Smooth muscle cell (in vitro differentiated cells): ENCODE data around the gene GADD45GIP1. TPM values are rescaled to one million over a fixed set of nuclear protein-coding genes. Genes with fewer than 3 reads are reported as not detected.

Source experiments
- DNase-seq: peaks from one replicate; lab custom pipeline; 2025; ENCODE audit not compliant: unreplicated experiment; lab: John Stamatoyannopoulos, UW
- H2AFZ ChIP-seq: fragments of 200-600 bp; sonication (generic); 2 replicates; pipeline ENCODE4 v1.6.0; 2016; ENCODE audit warnings: antibody characterized with exemption, low read depth, mild to moderate bottlenecking
- H3F3A ChIP-seq: fragments of 200-600 bp; sonication (generic); 2 replicates; pipeline ENCODE4 v1.6.0; 2017; ENCODE audit warnings: antibody characterized with exemption, low read depth
- H3K27ac ChIP-seq: fragments of 200-600 bp; sonication (generic); 2 replicates; pipeline ENCODE4 v1.5.1; 2016; ENCODE audit warnings: low read depth, mild to moderate bottlenecking
- H3K27me3 ChIP-seq: fragments of 200-600 bp; sonication (generic); 2 replicates; pipeline ENCODE4 v1.6.1; 2016; ENCODE audit warnings: low read depth, mild to moderate bottlenecking
- H3K36me3 ChIP-seq: fragments of 200-600 bp; sonication (generic); 2 replicates; pipeline ENCODE4 v1.5.1; 2016; ENCODE audit warnings: low read depth
- H3K4me1 ChIP-seq: fragments of 200-600 bp; sonication (generic); 2 replicates; pipeline ENCODE4 v1.5.1; 2016; ENCODE audit warnings: low read depth
- H3K4me2 ChIP-seq: fragments of 200-600 bp; sonication (generic); 2 replicates; pipeline ENCODE4 v1.6.0; 2016; ENCODE audit warnings: mild to moderate bottlenecking
- H3K4me3 ChIP-seq: fragments of 200-600 bp; sonication (generic); 2 replicates; pipeline ENCODE4 v1.5.1; 2016; ENCODE audit warnings: mild to moderate bottlenecking
- H3K79me2 ChIP-seq: fragments of 200-600 bp; sonication (generic); 2 replicates; pipeline ENCODE4 v1.6.0; 2016; ENCODE audit warnings: low read depth, mild to moderate bottlenecking
- H3K9ac ChIP-seq: fragments of 200-600 bp; sonication (generic); 2 replicates; pipeline ENCODE4 v1.6.0; 2016; ENCODE audit warnings: low read depth
- H3K9me3 ChIP-seq: fragments of 200-600 bp; sonication (generic); replicated peaks from 2 replicates; pipeline ENCODE4 v1.5.1; 2016; ENCODE audit warnings: low read depth
- H4K20me1 ChIP-seq: fragments of 200-600 bp; sonication (generic); 2 replicates; pipeline ENCODE4 v1.6.0; 2016; ENCODE audit warnings: low read depth
- WGBS: methylation state at CpG from one replicate; pipeline ENCODE4 v1.1.7; 2016; ENCODE audit warnings: low lambda C conversion rate; 5-methylcytosine and 5-hydroxymethylcytosine counted together
- polyA plus RNA-seq: library from polyadenylated mRNA; unstranded; fragments of >200 nt; fragmentation: Nextera tagmentation; extraction: Ambion mirVana; gene quantifications from 2 replicates; pipeline ENCODE4 v1.2.1, GENCODE V29; 2016
- total RNA-seq: library from RNA; depleted of rRNA; stranded (reverse); fragments of >200 nt; gene quantifications from 2 replicates; pipeline ENCODE4 v1.2.3, GENCODE V29; 2014
- TF ChIP-seq, protein P1 (sequence below): fragments of 200-600 bp; sonication (generic); IDR thresholded peaks from 2 replicates; pipeline ENCODE4 v1.5.1; 2017; ENCODE audit warnings: borderline replicate concordance, mild to moderate bottlenecking, antibody characterized with exemption; ENCODE audit not compliant: insufficient read depth, poor library complexity, severe bottlenecking

The GADD45GIP1 gene
- total RNA-seq (51.5 and 51.6 TPM in 2 replicates), polyA plus RNA-seq (152 and 153 TPM in 2 replicates)

DNA sequence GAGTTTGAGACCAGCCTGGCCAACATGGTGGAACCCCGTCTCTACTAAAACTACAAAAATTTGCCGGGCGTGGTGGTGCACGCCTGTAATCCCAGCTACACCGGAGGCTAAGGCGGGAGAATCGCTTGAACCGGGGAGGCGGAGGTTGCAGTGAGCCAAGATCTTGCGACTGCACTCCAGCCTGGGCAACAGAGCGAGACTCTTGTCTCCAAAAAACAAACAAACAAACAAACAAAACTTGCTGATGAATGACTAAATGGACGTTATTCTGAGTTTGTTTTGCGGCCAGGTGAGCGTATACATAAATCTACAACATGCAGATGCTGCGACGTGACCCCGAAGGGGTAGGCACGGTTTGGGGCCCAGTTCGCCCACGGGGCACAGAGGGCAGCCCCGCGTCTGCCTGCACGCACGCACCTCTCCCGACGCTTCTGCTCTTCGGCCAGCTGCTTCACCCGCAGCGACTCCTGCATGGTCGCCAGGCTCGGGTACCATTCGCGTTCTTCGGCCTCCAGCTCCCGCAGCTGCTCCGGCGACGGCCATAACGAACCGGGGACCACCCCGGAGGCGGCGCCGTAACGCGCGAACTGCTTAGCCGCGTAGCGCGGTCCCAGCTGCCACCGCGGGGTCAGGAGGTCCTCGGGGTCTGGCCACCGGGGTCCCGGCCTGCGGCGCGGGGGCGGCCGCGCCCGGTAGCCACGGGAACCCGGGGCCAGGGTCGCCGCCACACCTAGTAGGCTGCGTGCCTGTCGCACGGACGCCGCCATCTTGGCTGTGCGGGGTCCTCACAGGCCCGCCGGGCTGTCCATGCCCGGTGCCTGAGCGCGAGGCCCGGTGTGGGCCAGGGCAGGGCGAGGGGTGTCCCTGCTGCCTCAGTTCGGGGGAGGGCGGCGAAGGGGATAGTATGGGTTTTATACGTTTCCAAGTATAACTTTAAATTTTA, at the start of gene GADD45GIP1:
Gene GADD45GIP1, minus strand, starts transcription at position 778 of the 943 bp plus-strand sequence. Its CDS starts 11 bp downstream, at position 767.
- Histone ChIP-seq H3K9me3 (no peaks in the 10 kb centered on the region), H4K20me1 (peaks cover 10% of the 10 kb centered on the region), H3K4me1 (peaks cover 7% of the 10 kb centered on the region), H3K27ac (peak within 1 kb of the TSS; percentile 74), H3K9ac (peak within 1 kb of the TSS; percentile 93), H3K27me3 (no peaks in the 10 kb centered on the region), H2AFZ (peak within 1 kb of the TSS; percentile 95), H3K79me2 (peaks cover 41% of the 10 kb centered on the region), H3K4me3 (peak within 1 kb of the TSS; percentile 83), H3K4me2 (peak within 1 kb of the TSS; percentile 86), H3F3A (peaks cover 16% of the 10 kb centered on the region), H3K36me3 (no peaks in the 10 kb centered on the region)
- WGBS: 2% methylated on average over 82 of the region's 84 CpGs
- no peak for DNase-seq
- TF ChIP-seq, protein P1, sequence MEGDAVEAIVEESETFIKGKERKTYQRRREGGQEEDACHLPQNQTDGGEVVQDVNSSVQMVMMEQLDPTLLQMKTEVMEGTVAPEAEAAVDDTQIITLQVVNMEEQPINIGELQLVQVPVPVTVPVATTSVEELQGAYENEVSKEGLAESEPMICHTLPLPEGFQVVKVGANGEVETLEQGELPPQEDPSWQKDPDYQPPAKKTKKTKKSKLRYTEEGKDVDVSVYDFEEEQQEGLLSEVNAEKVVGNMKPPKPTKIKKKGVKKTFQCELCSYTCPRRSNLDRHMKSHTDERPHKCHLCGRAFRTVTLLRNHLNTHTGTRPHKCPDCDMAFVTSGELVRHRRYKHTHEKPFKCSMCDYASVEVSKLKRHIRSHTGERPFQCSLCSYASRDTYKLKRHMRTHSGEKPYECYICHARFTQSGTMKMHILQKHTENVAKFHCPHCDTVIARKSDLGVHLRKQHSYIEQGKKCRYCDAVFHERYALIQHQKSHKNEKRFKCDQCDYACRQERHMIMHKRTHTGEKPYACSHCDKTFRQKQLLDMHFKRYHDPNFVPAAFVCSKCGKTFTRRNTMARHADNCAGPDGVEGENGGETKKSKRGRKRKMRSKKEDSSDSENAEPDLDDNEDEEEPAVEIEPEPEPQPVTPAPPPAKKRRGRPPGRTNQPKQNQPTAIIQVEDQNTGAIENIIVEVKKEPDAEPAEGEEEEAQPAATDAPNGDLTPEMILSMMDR: no peak

DNA sequence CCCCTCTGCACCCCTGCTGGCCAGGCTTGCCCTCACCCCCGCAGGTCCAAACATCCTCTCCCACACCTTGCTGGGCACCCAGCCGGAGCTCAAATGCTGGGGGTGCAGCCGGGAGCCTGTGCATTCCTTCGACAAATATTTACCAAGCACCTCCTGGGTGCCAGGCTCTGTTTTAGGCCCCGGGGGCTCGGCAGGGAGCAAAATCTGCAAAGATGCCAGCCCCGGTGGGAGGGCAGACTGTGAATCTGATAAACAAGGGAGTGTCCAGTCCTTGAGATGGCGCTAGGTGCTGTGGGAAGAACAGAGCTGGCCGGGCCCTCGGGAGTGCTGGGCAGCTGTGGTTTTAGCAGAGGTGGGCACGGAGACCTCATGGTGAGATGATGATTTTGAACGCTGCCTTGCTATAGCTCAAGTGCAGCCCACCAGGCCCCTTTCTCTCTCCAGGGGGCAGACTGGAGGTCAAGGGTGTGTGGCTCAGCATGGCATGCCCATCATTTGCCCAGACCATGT, 48.9 kb upstream of the GADD45GIP1 start:
- WGBS: 81% methylated on average over 12 of the region's 12 CpGs
- DNase-seq: no peak
- Histone ChIP-seq H3K27me3 (peaks cover 84% of the 10 kb centered on the region), H3K4me3 (no peak overlapping the region), H3K79me2 (no peaks in the 10 kb centered on the region), H2AFZ (no peak overlapping the region), H3K9me3 (no peaks in the 10 kb centered on the region), H3K27ac (no peak overlapping the region), H3K9ac (no peak overlapping the region), H3K4me1 (no peaks in the 10 kb centered on the region), H3K36me3 (no peaks in the 10 kb centered on the region), H3F3A (no peaks in the 10 kb centered on the region), H4K20me1 (peaks cover 60% of the 10 kb centered on the region), H3K4me2 (no peak overlapping the region)
- TF ChIP-seq, protein P1: no peak

DNA sequence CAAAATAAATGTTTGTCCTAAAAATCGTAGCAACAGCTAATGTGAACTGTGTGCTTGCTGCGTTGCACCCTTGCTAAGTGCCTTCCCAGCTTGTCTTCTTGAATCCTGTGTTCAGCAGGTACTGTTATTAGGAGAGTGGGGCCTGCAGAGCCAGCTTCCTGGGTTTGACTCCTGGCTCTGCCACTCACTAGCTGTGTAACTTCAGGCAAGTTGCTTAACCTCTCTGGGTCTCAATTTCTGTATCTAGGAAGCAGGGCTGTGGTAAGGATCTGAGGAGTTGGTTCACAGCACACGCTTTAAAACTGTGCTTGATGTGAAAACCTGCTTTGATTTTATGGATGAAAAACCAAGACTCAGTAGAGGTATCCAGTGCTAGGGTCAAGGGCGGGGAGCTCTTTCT, 48.2 kb upstream of the GADD45GIP1 start:
- H3K27me3 ChIP-seq: peaks cover 81% of the 10 kb centered on the region

More for the DNA sequence above, 48.2 kb upstream of the GADD45GIP1 start:
- Histone ChIP-seq H3K79me2 (no peaks in the 10 kb centered on the region), H3K4me3 (no peak overlapping the region), H3K36me3 (no peaks in the 10 kb centered on the region), H3K9me3 (no peaks in the 10 kb centered on the region), H3K4me1 (no peaks in the 10 kb centered on the region), H3K9ac (no peak overlapping the region), H2AFZ (no peak overlapping the region), H3F3A (no peaks in the 10 kb centered on the region), H4K20me1 (peaks cover 53% of the 10 kb centered on the region), H3K27ac (no peak overlapping the region), H3K4me2 (no peak overlapping the region)
- DNase-seq: no peak
- WGBS: 89% methylated on average over 4 of the region's 4 CpGs
- TF ChIP-seq, protein P1: no peak
